Breast epithelium (tissue), 3 donors: ENCODE results near the gene RETREG2.
"Not testable (repeated sequence)": the region's sequence is repeated elsewhere in the genome, so short reads cannot be mapped to it uniquely, and the experiment has no call there.

Experiments
- CTCF ChIP-seq, 3 donors: fragments of 450-650 bp; IDR thresholded peaks; one replicate each; pipeline ENCODE4 v1.5.1; 2016 to 2017; ENCODE audit warnings: antibody characterized with exemption in 3 of 3, mild to moderate bottlenecking in 3 of 3, moderate library complexity in 3 of 3
- POLR2A ChIP-seq: fragments of 450-650 bp; IDR thresholded peaks from one replicate; pipeline ENCODE4 v1.6.1; 2016; ENCODE audit warnings: antibody characterized with exemption, mild to moderate bottlenecking, moderate library complexity
- POLR2AphosphoS5 ChIP-seq, 3 donors: sonication (generic); formaldehyde crosslinking; IDR thresholded peaks; one replicate each; pipeline ENCODE4 v1.6.1; 2017; ENCODE audit warnings: antibody characterized with exemption in 3 of 3

- not testable (repeated sequence) for TF ChIP-seq CTCF (IDR thresholded peaks at IDR 0.05); POLR2A; POLR2AphosphoS5 (IDR thresholded peaks at IDR 0.05)
Measured at GRCh38 chr2:219200502-219201326, 22.6 kb downstream of the RETREG2 start.
